Body of pancreas (tissue), 4 donors: ENCODE data around the gene DLG1.

Experiments
- POLR2A ChIP-seq, 3 donors: fragments of 450-650 bp; IDR thresholded peaks; one replicate each; pipeline ENCODE4 v1.6.1; 2016; ENCODE audit warnings: antibody characterized with exemption in 3 of 3, mild to moderate bottlenecking in 2 of 3
- TF ChIP-seq, protein P1 (sequence below), 7 experiments: fragments of 450-650 bp in 4 of 7; fragments of 200-600 bp in 3 of 7; sonication (generic) in 3 of 7; IDR thresholded peaks; one replicate each; pipeline ENCODE4 v1.5.1; 2016 to 2019; ENCODE audit warnings: antibody characterized with exemption in 7 of 7

DNA sequence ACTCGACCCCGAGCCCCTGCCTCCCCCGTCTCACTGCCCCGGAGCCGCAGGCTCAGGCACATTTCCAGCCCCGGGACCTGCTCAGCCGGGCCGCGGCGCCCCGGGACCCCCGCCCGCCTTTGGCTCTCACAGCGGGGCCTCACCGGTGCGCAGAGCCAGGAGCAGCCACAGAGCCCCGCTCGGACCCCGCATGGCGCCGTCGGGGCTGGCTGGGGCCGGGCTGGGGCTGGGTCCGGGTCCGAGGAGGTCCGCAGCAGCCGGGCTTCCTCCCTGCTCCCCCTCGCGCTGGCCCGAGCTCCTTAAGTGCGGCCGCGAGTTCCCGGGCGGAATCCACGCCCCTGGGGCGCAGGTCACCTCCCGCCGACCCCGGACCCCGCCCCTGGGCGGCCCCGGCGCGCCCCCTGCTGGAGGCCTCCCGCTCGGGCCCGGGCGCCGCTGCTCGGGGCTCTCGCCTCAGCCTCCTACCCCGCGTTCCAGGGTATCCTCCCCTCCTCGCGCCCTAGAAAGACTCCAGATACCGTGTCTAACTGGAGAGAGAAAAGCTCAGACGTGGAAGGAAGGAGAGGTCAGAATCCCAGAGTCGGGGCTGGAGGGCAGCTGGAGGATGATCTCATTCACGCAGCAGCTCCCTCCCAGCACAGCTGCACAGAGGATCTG lies 268.8 kb downstream of the DLG1 start, which contains the start of gene MELTF:
- TF ChIP-seq, protein P1, sequence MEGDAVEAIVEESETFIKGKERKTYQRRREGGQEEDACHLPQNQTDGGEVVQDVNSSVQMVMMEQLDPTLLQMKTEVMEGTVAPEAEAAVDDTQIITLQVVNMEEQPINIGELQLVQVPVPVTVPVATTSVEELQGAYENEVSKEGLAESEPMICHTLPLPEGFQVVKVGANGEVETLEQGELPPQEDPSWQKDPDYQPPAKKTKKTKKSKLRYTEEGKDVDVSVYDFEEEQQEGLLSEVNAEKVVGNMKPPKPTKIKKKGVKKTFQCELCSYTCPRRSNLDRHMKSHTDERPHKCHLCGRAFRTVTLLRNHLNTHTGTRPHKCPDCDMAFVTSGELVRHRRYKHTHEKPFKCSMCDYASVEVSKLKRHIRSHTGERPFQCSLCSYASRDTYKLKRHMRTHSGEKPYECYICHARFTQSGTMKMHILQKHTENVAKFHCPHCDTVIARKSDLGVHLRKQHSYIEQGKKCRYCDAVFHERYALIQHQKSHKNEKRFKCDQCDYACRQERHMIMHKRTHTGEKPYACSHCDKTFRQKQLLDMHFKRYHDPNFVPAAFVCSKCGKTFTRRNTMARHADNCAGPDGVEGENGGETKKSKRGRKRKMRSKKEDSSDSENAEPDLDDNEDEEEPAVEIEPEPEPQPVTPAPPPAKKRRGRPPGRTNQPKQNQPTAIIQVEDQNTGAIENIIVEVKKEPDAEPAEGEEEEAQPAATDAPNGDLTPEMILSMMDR (IDR thresholded peaks at IDR 0.05) = peak; percentile 40 to 92 (median 78)
- TF ChIP-seq POLR2A (IDR thresholded peaks at IDR 0.05) = no peak
